ENCODE measurements around the gene GOLGA6L22.
"Not testable (repeated sequence)": the region's sequence is repeated elsewhere in the genome, so short reads cannot be mapped to it uniquely, and the experiment has no call there.

GOLGA6L22 gene

DNA sequence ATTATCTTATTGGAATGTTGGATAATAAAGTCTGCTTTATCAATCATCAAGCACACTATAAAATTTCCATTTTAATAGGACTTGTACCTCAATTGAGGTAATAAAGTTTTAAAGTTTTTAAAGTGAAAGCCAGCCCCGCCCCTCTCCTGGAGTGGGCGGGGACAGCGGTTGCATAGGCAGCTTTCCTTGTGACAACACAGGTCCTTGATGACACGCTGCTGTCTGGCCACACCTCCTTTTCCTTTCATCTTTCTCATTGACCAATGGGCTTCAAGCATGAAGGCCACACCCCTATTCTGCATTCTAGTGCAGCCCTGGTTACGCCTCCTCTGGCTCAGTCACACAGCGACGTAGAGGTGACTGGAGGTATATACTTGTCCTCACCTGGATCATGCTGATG lies at the start of gene GOLGA6L22:
Gene GOLGA6L22 (plus strand): TSS at position 301 of the 400 bp plus-strand sequence. CDS start 91 bp downstream, at position 392.
- not testable (repeated sequence) for H3K4me3 ChIP-seq (ENCODE audit: low read depth, low read length)

- H3K4me3 ChIP-seq (ENCODE audit: low read depth, low read length) = not testable (repeated sequence)
Observed at GRCh38 chr15:22417288-22417687, 41.4 kb upstream of the GOLGA6L22 start.

DNA sequence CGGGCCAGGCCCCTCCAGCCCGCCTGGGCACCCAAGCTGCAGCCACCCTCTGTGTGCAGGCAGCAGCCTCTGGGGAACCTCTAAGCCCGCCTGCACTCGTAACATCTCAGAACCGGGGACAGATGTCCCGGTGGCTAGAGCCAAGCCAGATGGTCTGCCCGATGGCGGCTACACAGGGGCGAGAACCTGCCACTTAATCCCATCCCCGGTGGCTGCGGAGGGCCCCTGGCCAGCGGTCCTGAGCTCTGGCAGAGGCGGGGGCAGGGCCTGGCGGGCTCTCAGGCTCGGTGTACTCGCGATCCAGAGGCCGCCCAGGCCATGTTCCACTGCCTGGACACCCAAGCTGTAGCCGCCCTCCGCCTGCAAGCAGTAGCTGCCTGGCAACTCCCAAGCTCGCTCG lies 40.9 kb upstream of the GOLGA6L22 start:
- H3K4me3 ChIP-seq (ENCODE audit: low read depth, low read length) = not testable (repeated sequence)

DNA sequence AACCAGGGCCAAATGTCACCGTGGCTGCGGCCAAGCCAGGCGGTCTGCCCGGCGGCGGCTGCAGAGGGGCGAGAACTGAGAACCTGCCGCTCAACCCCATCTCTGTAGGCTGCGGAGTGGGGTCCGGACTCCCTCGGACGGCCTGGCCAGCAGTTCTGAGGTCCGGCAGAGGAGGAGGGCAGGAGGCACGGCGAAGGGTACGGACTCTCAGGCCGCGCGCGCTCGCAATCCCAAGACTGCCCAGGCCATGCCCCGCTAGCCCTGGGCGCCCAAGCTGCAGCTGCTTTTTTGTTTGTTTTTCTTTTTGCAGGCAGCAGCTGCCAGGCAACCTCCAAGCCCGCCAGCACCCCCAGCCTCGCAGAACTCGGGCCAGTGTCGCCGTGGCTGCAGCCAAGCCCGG lies 40.5 kb upstream of the GOLGA6L22 start:
- H3K4me3 ChIP-seq (ENCODE audit: low read depth, low read length) = not testable (repeated sequence)

DNA sequence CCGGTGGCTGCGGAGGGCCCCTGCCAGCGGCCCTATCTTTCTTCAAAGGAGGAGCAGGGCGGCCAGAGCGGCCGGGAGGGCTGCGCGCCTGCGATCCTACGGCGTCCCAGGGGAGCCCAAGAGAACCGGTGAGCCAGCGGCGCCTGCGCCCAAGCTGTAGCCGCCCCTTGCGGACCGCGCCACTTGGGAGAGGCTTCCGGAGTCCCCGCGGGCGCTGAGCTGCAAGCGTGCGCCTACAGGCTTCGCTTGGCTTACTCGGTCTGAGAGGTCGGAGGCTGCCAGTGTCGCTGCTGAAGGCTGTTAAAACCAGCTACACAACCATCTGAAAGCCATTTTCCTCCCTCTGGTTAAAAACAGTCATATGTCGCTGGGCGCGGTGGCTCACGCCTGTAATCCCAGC lies 40.0 kb upstream of the GOLGA6L22 start:
- not testable (repeated sequence) for H3K4me3 ChIP-seq (ENCODE audit: low read depth, low read length)

GRCh38 chr15:22420340-22420739 lies 38.4 kb upstream of the GOLGA6L22 start:
- not testable (repeated sequence) for H3K4me3 ChIP-seq (ENCODE audit: low read depth, low read length)

GRCh38 chr15:22429426-22429825 lies 29.3 kb upstream of the GOLGA6L22 start:
- H3K4me3 ChIP-seq (ENCODE audit: low read depth, low read length) = not testable (repeated sequence)

GRCh38 chr15:22431687-22432086 lies 27.0 kb upstream of the GOLGA6L22 start:
- not testable (repeated sequence) for H3K4me3 ChIP-seq (ENCODE audit: low read depth, low read length)

DNA sequence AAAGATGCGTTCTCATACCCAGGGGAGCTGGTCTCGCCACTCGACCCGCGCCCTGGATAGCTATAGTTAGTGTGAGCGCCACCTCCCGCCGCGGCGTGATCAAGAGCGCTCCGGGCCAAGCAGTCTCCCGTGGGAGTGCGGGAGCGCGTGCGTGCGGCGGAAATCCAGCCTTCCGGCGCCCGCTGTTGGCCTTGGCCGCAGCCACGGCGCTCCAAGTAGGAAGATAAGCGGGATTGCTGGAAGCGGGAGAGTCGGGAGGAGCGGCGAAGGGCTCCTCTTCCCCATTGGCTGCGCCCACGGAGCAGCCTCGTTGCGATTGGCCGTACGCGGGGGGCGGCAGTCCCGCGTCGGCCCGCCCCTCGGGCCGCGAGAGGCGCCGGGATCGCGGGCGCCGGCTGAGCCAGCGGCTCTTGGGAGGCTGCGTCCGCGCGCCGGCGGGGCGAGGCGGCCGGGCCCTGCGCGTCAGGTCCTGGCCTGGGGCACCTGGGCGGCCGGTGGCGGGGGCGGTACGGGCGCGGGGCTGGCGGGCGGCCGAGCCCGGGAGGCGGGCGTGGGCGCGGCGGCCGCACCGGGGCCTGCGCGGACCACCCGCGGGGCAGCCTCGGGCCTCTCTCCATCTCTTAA lies 35.9 kb downstream of the GOLGA6L22 start:
- H3K4me3 ChIP-seq (ENCODE audit: low read depth, low read length) = not testable (repeated sequence)

GRCh38 chr15:22497200-22497599 lies 38.5 kb downstream of the GOLGA6L22 start:
- H3K4me3 ChIP-seq (ENCODE audit: low read depth, low read length) = not testable (repeated sequence)

- not testable (repeated sequence) for H3K4me3 ChIP-seq (ENCODE audit: low read depth, low read length)
Observed at GRCh38 chr15:22498220-22498925, 39.7 kb downstream of the GOLGA6L22 start.

GRCh38 chr15:22502272-22502671 lies 43.6 kb downstream of the GOLGA6L22 start:
- H3K4me3 ChIP-seq (ENCODE audit: low read depth, low read length) = not testable (repeated sequence)

GRCh38 chr15:22506959-22507358 lies 48.3 kb downstream of the GOLGA6L22 start:
- H3K4me3 ChIP-seq (ENCODE audit: low read depth, low read length) = not testable (repeated sequence)

GRCh38 chr15:22516140-22516539 lies 57.4 kb downstream of the GOLGA6L22 start:
- H3K4me3 ChIP-seq (ENCODE audit: low read depth, low read length) = not testable (repeated sequence)
